Endothelial cell of umbilical vein (primary cell): ENCODE data around the gene SLC28A1.

ENCODE experiments used
- EZH2 ChIP-seq: IDR thresholded peaks from 2 replicates; pipeline ENCODE4 v1.6.1; 2012; ENCODE audit warnings: borderline replicate concordance, low read depth, mild to moderate bottlenecking, moderate library complexity, low read length, inconsistent platforms; ENCODE audit not compliant: severe bottlenecking
- FOS ChIP-seq: IDR thresholded peaks from 2 replicates; pipeline ENCODE4 v1.6.1; 2011; ENCODE audit warnings: mild to moderate bottlenecking, low read length, moderate library complexity, borderline replicate concordance; ENCODE audit not compliant: insufficient read depth
- MAX ChIP-seq: IDR thresholded peaks from 2 replicates; pipeline ENCODE4 v1.6.1; 2011; ENCODE audit not compliant: insufficient read depth, insufficient read length
- MYC ChIP-seq: IDR thresholded peaks from one replicate; pipeline ENCODE4 v1.6.1; 2011; ENCODE audit warnings: mild to moderate bottlenecking, low read depth, low read length
- POLR2A ChIP-seq: IDR thresholded peaks from 2 replicates; pipeline ENCODE4 v1.6.1; 2012; ENCODE audit warnings: low read depth, mild to moderate bottlenecking, control low read depth, low read length
- POLR2AphosphoS5 ChIP-seq: IDR thresholded peaks from 2 replicates; pipeline ENCODE4 v1.6.1; 2012; ENCODE audit warnings: low read depth, mild to moderate bottlenecking, control low read depth, low read length, moderate library complexity; ENCODE audit not compliant: insufficient read depth
- TF ChIP-seq, protein P1 (sequence below), 2 donors: IDR thresholded peaks; 1 replicate in 1 of 2; 2 replicates in 1 of 2; pipeline ENCODE4 v1.5.1; 2011; ENCODE audit warnings: low read length in 2 of 2, mild to moderate bottlenecking in 2 of 2, moderate library complexity in 2 of 2, control low read depth in 1 of 2, inconsistent platforms in 1 of 2, low read depth in 1 of 2; ENCODE audit not compliant: insufficient read depth in 1 of 2; ENCODE audit errors: extremely low read depth in 1 of 2

GRCh38 chr15:84970843-84971242 is 86.4 kb downstream of the SLC28A1 start:
- TF ChIP-seq EZH2 = no peak
- TF ChIP-seq, protein P1, sequence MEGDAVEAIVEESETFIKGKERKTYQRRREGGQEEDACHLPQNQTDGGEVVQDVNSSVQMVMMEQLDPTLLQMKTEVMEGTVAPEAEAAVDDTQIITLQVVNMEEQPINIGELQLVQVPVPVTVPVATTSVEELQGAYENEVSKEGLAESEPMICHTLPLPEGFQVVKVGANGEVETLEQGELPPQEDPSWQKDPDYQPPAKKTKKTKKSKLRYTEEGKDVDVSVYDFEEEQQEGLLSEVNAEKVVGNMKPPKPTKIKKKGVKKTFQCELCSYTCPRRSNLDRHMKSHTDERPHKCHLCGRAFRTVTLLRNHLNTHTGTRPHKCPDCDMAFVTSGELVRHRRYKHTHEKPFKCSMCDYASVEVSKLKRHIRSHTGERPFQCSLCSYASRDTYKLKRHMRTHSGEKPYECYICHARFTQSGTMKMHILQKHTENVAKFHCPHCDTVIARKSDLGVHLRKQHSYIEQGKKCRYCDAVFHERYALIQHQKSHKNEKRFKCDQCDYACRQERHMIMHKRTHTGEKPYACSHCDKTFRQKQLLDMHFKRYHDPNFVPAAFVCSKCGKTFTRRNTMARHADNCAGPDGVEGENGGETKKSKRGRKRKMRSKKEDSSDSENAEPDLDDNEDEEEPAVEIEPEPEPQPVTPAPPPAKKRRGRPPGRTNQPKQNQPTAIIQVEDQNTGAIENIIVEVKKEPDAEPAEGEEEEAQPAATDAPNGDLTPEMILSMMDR (IDR thresholded peaks at IDR 0.05; ENCODE audit: extremely low read depth in 1 of 2, insufficient read depth in 1 of 2, low read depth in 1 of 2, low read length in 2 of 2) = no peak
- TF ChIP-seq POLR2A = no peak
- no peak for TF ChIP-seq MYC
- TF ChIP-seq POLR2AphosphoS5 = no peak
- no peak for TF ChIP-seq MAX
- no peak for TF ChIP-seq FOS
